IMR-90 (cell line): ENCODE results near the gene APLF. TPM values are rescaled to one million over a fixed set of nuclear protein-coding genes. Genes with fewer than 3 reads are reported as not detected.

ENCODE experiments used
- ATAC-seq: fragments of 200-7000 bp; cut with Tn5 transposase; 2 replicates; pipeline ENCODE4 v1.9.1; 2020; ENCODE audit warnings: low read depth, mild to moderate bottlenecking, moderate library complexity
- BruUV-seq: library from RNA; stranded (reverse); fragments of 400-500 nt; replicated peaks from 2 replicates; lab custom pipeline; 2021; lab: Mats Ljungman, UMichigan
- CTCF ChIA-PET: fragments of 300-600 bp; formaldehyde crosslinking; extraction: SDS; loops from one replicate; lab custom pipeline; 2021; ENCODE audit warnings: antibody characterized with exemption; lab: Yijun Ruan, JAX
- POLR2A ChIA-PET: fragments of 300-600 bp; sonication (Branson Sonifier 250); formaldehyde crosslinking; loops from one replicate; lab custom pipeline; 2022; ENCODE audit warnings: antibody characterized with exemption; ENCODE audit not compliant: unreplicated experiment; lab: Charles Lee
- DNase-seq: peaks from one replicate; pipeline ENCODE4 v3.0.0; 2013
- H2AFZ ChIP-seq: replicated peaks from 2 replicates; pipeline ENCODE3; 2013; ENCODE audit warnings: low read length, mild to moderate bottlenecking; ENCODE audit not compliant: poor library complexity
- H2AK5ac ChIP-seq: 2 replicates; pipeline ENCODE4 v1.6.1; 2013; ENCODE audit warnings: low read depth, low read length, inconsistent platforms
- H2AK9ac ChIP-seq: replicated peaks from 2 replicates; pipeline ENCODE3; 2013; ENCODE audit warnings: mild to moderate bottlenecking, low read depth, low read length, moderate library complexity; ENCODE audit not compliant: poor library complexity
- H2BK120ac ChIP-seq: 2 replicates; pipeline ENCODE4 v1.6.1; 2013; ENCODE audit warnings: low read depth, low read length, inconsistent platforms
- H2BK15ac ChIP-seq: 3 replicates; pipeline ENCODE4 v1.6.1; 2013; ENCODE audit warnings: low read depth, low read length, inconsistent platforms
- H2BK20ac ChIP-seq: 2 replicates; pipeline ENCODE4 v1.6.1; 2013; ENCODE audit warnings: low read depth, mild to moderate bottlenecking, inconsistent platforms, low read length, moderate library complexity
- H2BK5ac ChIP-seq: 2 replicates; pipeline ENCODE4 v1.6.1; 2013; ENCODE audit warnings: mild to moderate bottlenecking, low read depth, low read length, inconsistent platforms; ENCODE audit not compliant: poor library complexity, severe bottlenecking
- H3K14ac ChIP-seq: replicated peaks from 2 replicates; pipeline ENCODE4 v1.6.1; 2013; ENCODE audit warnings: low read depth, low read length, inconsistent platforms
- H3K18ac ChIP-seq: 2 replicates; pipeline ENCODE4 v1.6.1; 2013; ENCODE audit warnings: low read depth, low read length, control low read depth
- H3K23ac ChIP-seq: 2 replicates; pipeline ENCODE4 v1.6.1; 2013; ENCODE audit warnings: low read depth, low read length, inconsistent platforms
- H3K27ac ChIP-seq: 2 replicates; pipeline ENCODE4 v1.5.1; 2013; ENCODE audit warnings: mild to moderate bottlenecking, control low read depth, low read length; ENCODE audit not compliant: insufficient read depth
- H3K27me3 ChIP-seq: 2 replicates; pipeline ENCODE4 v1.6.1; 2013; ENCODE audit warnings: low read length; ENCODE audit not compliant: control insufficient read depth, insufficient read depth
- H3K36me3 ChIP-seq: 2 replicates; pipeline ENCODE4 v1.6.1; 2013; ENCODE audit warnings: low read length, mixed read lengths; ENCODE audit not compliant: control insufficient read depth, insufficient read depth
- H3K4ac ChIP-seq: 2 replicates; pipeline ENCODE4 v1.6.1; 2013; ENCODE audit warnings: low read depth, low read length, inconsistent platforms
- H3K4me1 ChIP-seq: 2 replicates; pipeline ENCODE4 v1.6.1; 2013; ENCODE audit warnings: low read length, mixed read lengths; ENCODE audit not compliant: control insufficient read depth, insufficient read depth
- H3K4me2 ChIP-seq: 2 replicates; pipeline ENCODE4 v1.6.1; 2013; ENCODE audit warnings: low read depth, mild to moderate bottlenecking, control low read depth, low read length, moderate library complexity
- H3K4me3 ChIP-seq: 2 replicates; pipeline ENCODE4 v1.5.1; 2013; ENCODE audit warnings: low read depth, mild to moderate bottlenecking, control low read depth, low read length, moderate library complexity; ENCODE audit not compliant: insufficient read depth
- H3K56ac ChIP-seq: 2 replicates; pipeline ENCODE4 v1.6.1; 2013; ENCODE audit warnings: low read length, inconsistent platforms; ENCODE audit not compliant: insufficient read depth; ENCODE audit errors: extremely low read depth
- H3K79me1 ChIP-seq, 2 experiments: 2 replicates each; pipeline ENCODE4 v1.6.1; 2013; ENCODE audit warnings: low read length in 2 of 2, inconsistent platforms in 1 of 2, low read depth in 1 of 2
- H3K9ac ChIP-seq: 2 replicates; pipeline ENCODE4 v1.6.1; 2013; ENCODE audit warnings: low read depth, low read length, control low read depth
- H3K9me1 ChIP-seq: 2 replicates; pipeline ENCODE4 v1.6.1; 2013; ENCODE audit warnings: low read length, inconsistent platforms; ENCODE audit not compliant: insufficient read depth
- H3K9me3 ChIP-seq: 2 replicates; pipeline ENCODE4 v1.6.1; 2013; ENCODE audit warnings: low read length; ENCODE audit not compliant: control insufficient read depth, insufficient read depth
- H4K20me1 ChIP-seq: 2 replicates; pipeline ENCODE4 v1.6.1; 2013; ENCODE audit warnings: low read length, inconsistent platforms; ENCODE audit not compliant: insufficient read depth
- H4K5ac ChIP-seq: 2 replicates; pipeline ENCODE4 v1.6.1; 2013; ENCODE audit warnings: mild to moderate bottlenecking, low read depth, low read length, control low read depth
- H4K8ac ChIP-seq, 2 experiments: 2 replicates each; pipeline ENCODE4 v1.6.1; 2013; ENCODE audit warnings: low read depth in 2 of 2, low read length in 2 of 2, control low read depth in 1 of 2, inconsistent platforms in 1 of 2
- H4K91ac ChIP-seq: 2 replicates; pipeline ENCODE4 v1.6.1; 2013; ENCODE audit warnings: low read depth, low read length, inconsistent platforms; ENCODE audit not compliant: insufficient read depth
- MAFK ChIP-seq: IDR thresholded peaks from 2 replicates; pipeline ENCODE4 v1.6.1; 2012; ENCODE audit warnings: low read depth, low read length, improper control_type of control experiment
- RFX5 ChIP-seq: IDR thresholded peaks from 2 replicates; pipeline ENCODE4 v1.8.0; 2012; ENCODE audit warnings: low read depth, mild to moderate bottlenecking, low read length, moderate library complexity
- WGBS, 2 experiments: methylation state at CpG; one replicate each; pipeline versions ENCODE4 v1.1.5 to v1.1.7; 2013; ENCODE audit warnings: missing lambda C conversion rate in 2 of 2; ENCODE audit not compliant: insufficient read length in 1 of 2; ENCODE audit errors: extremely low coverage in 2 of 2; 5-methylcytosine and 5-hydroxymethylcytosine counted together
- dilution Hi-C: fragments of 300-500 bp; cut with HindIII; formaldehyde crosslinking; loops from one replicate; pipeline ENCODE4 v1.14.3; 2018; ENCODE audit warnings: low sequenced_read_pairs; ENCODE audit not compliant: unreplicated experiment
- in situ Hi-C: fragments of 300-500 bp; cut with MboI; formaldehyde crosslinking; loops from 3 replicates; pipeline ENCODE4 v1.14.3; 2019; ENCODE audit warnings: low sequenced_read_pairs, inconsistent platforms, mixed read lengths
- intact Hi-C: fragments of 100-400 bp; cut with micrococcal nuclease; formaldehyde crosslinking; loops from 2 replicates; pipeline ENCODE4 v1.10.0; 2022
- polyA plus RNA-seq, 3 experiments: library from polyadenylated mRNA; depleted of rRNA; stranded (reverse); fragments of >200 nt; gene quantifications; 2 replicates each; pipeline ENCODE4 v1.2.3, GENCODE V29; 2012; ENCODE audit warnings: low replicate concordance in 1 of 3
- total RNA-seq: library from RNA; depleted of rRNA; stranded (reverse); fragments of >200 nt; gene quantifications from 2 replicates; pipeline ENCODE4 v1.2.3, GENCODE V29; 2012
- TF ChIP-seq, protein P1 (sequence below): fragments of 150-350 bp; IDR thresholded peaks from 2 replicates; pipeline ENCODE4 v1.6.1; 2017; ENCODE audit warnings: mild to moderate bottlenecking, antibody characterized with exemption, low read length, low read depth

APLF gene
- total and polyA plus RNA-seq, 2 of the 4 experiments (the other 2 are of a cell fraction) = 1.5 to 2.3 TPM

DNA sequence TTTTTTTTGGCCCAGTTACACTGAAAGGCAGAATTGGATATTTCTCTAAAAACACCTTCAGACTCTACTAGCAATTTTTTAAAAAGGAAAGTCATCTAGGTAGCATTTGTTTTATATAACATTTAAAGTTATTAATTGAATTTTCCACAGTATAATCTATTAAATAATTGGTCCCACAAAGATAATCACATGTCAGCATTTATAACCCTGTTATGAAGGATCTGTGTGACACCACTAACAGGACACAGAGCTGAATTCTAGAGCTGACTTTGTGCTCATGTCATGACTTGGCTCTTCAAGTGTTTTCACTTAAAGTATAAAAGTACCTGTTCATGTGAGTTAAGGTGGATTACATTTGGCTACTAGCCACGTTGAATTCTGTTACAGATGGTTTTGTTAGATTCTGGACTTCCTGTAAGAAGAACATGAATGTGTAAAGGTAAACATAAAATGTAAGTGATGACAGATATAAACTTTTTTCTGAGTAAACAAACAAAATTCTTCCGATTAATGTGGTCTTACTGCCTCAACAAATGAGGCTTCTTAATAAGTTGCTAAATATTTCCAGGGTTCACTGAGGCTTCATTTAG, 106.9 kb downstream of the APLF start:
- Histone ChIP-seq H4K91ac (no peak overlapping the region), H3K9ac (no peak overlapping the region), H2BK5ac (no peak overlapping the region), H3K4me3 (no peak overlapping the region), H2AFZ (no peak overlapping the region), H2AK9ac (no peak overlapping the region), H3K56ac (no peak overlapping the region), H4K8ac (no peak overlapping the region), H3K23ac (no peak overlapping the region), H3K79me1 (no peaks in the 10 kb centered on the region), H3K27ac (no peak overlapping the region), H3K4me1 (no peaks in the 10 kb centered on the region), H3K9me1 (no peaks in the 10 kb centered on the region), H3K4me2 (no peak overlapping the region), H2BK15ac (no peak overlapping the region), H4K20me1 (no peaks in the 10 kb centered on the region), H4K5ac (no peak overlapping the region), H3K14ac (no peak overlapping the region), H3K27me3 (no peaks in the 10 kb centered on the region), H3K18ac (no peak overlapping the region), H2AK5ac (no peak overlapping the region), H3K4ac (no peak overlapping the region), H3K36me3 (no peaks in the 10 kb centered on the region), H2BK120ac (no peak overlapping the region), H2BK20ac (no peak overlapping the region), H3K9me3 (no peaks in the 10 kb centered on the region)
- in situ Hi-C loops (no loop called here), intact Hi-C loops (no loop called here), dilution Hi-C loops (no loop called here)
- DNase-seq (no peak), ATAC-seq (no peak)
- POLR2A ChIA-PET = no interaction called here
- BruUV-seq = no TSS peak
- WGBS, 2 experiments = no CpG with 5 or more reads among the region's 2 CpGs
- CTCF ChIA-PET = interaction anchor here (0.7 to 1.1 kb wide), 2 partner anchors 87 to 378 kb away, joined by 4 read pairs; no protein-coding TSS in a partner anchor
- TF ChIP-seq, protein P1, sequence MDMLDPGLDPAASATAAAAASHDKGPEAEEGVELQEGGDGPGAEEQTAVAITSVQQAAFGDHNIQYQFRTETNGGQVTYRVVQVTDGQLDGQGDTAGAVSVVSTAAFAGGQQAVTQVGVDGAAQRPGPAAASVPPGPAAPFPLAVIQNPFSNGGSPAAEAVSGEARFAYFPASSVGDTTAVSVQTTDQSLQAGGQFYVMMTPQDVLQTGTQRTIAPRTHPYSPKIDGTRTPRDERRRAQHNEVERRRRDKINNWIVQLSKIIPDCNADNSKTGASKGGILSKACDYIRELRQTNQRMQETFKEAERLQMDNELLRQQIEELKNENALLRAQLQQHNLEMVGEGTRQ = no peak
- TF ChIP-seq MAFK = peak; percentile 76
- TF ChIP-seq RFX5 = no peak
